Stimulated activated CD8-positive, alpha-beta memory T cell treated with anti-CD3 and anti-CD28 coated beads, Interleukin-15, amount 100 ng/mL, for 48 hours (primary cell): Measurements from ENCODE around the gene SETD9.

ENCODE experiments used
- DNase-seq, 2 donors: peaks; one replicate each; pipeline ENCODE4 v3.0.0-alpha.2; 2020; ENCODE audit warnings: low read depth in 2 of 2

SETD9 gene

GRCh38 chr5:56909294-56910209, at the start of gene SETD9:
Gene SETD9 (plus strand): TSS chr5:56909596. CDS start chr5:56909646, 50 bp downstream.
- peak; percentile 95 to 96 for DNase-seq

- no peak for DNase-seq
Observed at GRCh38 chr5:56861893-56862485, 47.4 kb upstream of the SETD9 start.

GRCh38 chr5:56862909-56863308, 46.5 kb upstream of the SETD9 start:
- DNase-seq = no peak

- no peak for DNase-seq
Observed at GRCh38 chr5:56871777-56872176, 37.6 kb upstream of the SETD9 start.

GRCh38 chr5:56873056-56873455, 36.3 kb upstream of the SETD9 start:
- DNase-seq = no peak

GRCh38 chr5:56876327-56876726, 33.1 kb upstream of the SETD9 start:
- DNase-seq = no peak

- no peak for DNase-seq
Observed at GRCh38 chr5:56881571-56881970, 27.8 kb upstream of the SETD9 start.

- DNase-seq = no peak
Observed at GRCh38 chr5:56893251-56893951, 16.0 kb upstream of the SETD9 start.

- no peak for DNase-seq
Observed at GRCh38 chr5:56896763-56897162, 12.6 kb upstream of the SETD9 start.

GRCh38 chr5:56898213-56898612, 11.2 kb upstream of the SETD9 start:
- no peak for DNase-seq

GRCh38 chr5:56900395-56900794, 9.0 kb upstream of the SETD9 start:
- DNase-seq = no peak

GRCh38 chr5:56900858-56901578, 8.4 kb upstream of the SETD9 start:
- no peak for DNase-seq

- DNase-seq = no peak
Observed at GRCh38 chr5:56908942-56909293, 478 bp upstream of the SETD9 start.

- DNase-seq = peak; percentile 4 to 17
Observed at GRCh38 chr5:56910210-56910965, 992 bp downstream of the SETD9 start.

- no peak for DNase-seq
Observed at GRCh38 chr5:56913766-56914165, 4.4 kb downstream of the SETD9 start.

- DNase-seq = no peak
Observed at GRCh38 chr5:56914678-56915077, 5.3 kb downstream of the SETD9 start.

GRCh38 chr5:56917534-56917933, 8.1 kb downstream of the SETD9 start:
- no peak for DNase-seq

GRCh38 chr5:56918054-56918453, 8.7 kb downstream of the SETD9 start:
- DNase-seq = no peak

GRCh38 chr5:56919942-56920662, 10.7 kb downstream of the SETD9 start:
- DNase-seq = no peak

- no peak for DNase-seq
Observed at GRCh38 chr5:56922922-56923321, 13.5 kb downstream of the SETD9 start.

- no peak for DNase-seq
Observed at GRCh38 chr5:56934325-56934724, 24.9 kb downstream of the SETD9 start.
